WERI-Rb-1 (cell line): ENCODE results near the gene CLPTM1L.
A peak's percentile ranks its signal among the peaks of the same experiment; 100 is the strongest.

Experiments
- DNase-seq: peaks from one replicate; pipeline ENCODE4 v3.0.0-alpha.2; 2020
- H3K27ac ChIP-seq: fragments of 250-450 bp; sonication (Bioruptor Pico); 2 replicates; pipeline ENCODE4 v1.5.1; 2020; ENCODE audit warnings: mild to moderate bottlenecking, moderate library complexity
- H3K27me3 ChIP-seq: fragments of 250-450 bp; sonication (Bioruptor Pico); 2 replicates; pipeline ENCODE4 v1.5.1; 2021; ENCODE audit warnings: mild to moderate bottlenecking, low read depth, moderate library complexity; ENCODE audit not compliant: insufficient read depth, severe bottlenecking
- H3K36me3 ChIP-seq: fragments of 250-450 bp; sonication (Bioruptor Pico); 2 replicates; pipeline ENCODE4 v1.5.1; 2020; ENCODE audit warnings: mild to moderate bottlenecking, moderate library complexity
- H3K4me3 ChIP-seq: 2 replicates; pipeline ENCODE4 v1.5.1; 2011; ENCODE audit warnings: low read depth, mild to moderate bottlenecking, control low read depth, low read length
- H3K9me3 ChIP-seq: fragments of 250-450 bp; sonication (Bioruptor Pico); 2 replicates; pipeline ENCODE4 v1.5.1; 2021; ENCODE audit warnings: mild to moderate bottlenecking, moderate library complexity; ENCODE audit not compliant: severe bottlenecking
- CTCF ChIP-seq: IDR thresholded peaks from 2 replicates; pipeline ENCODE4 v1.5.1; 2011; ENCODE audit warnings: low read depth, mild to moderate bottlenecking, control low read depth, inconsistent platforms, low read length

CLPTM1L gene

GRCh38 chr5:1314564-1314982 is 30.3 kb downstream of the CLPTM1L start:
- Histone ChIP-seq H3K9me3 (peaks cover 3% of the 10 kb centered on the region), H3K4me3 (no peak overlapping the region), H3K36me3 (peaks cover 31% of the 10 kb centered on the region), H3K27me3 (no peaks in the 10 kb centered on the region), H3K27ac (no peak overlapping the region)
- TF ChIP-seq CTCF = no peak
- peak; percentile 10 for DNase-seq

- peak; percentile 7 for DNase-seq
- no peak for TF ChIP-seq CTCF
- no peaks in the 10 kb centered on the region for H3K27me3 ChIP-seq
- H3K4me3 ChIP-seq = no peak overlapping the region
- H3K27ac ChIP-seq = no peak overlapping the region
- peaks cover 3% of the 10 kb centered on the region for H3K9me3 ChIP-seq
- H3K36me3 ChIP-seq = peaks cover 17% of the 10 kb centered on the region
Measured at GRCh38 chr5:1312993-1313833, 31.7 kb downstream of the CLPTM1L start.

- H3K9me3 ChIP-seq = peaks cover 3% of the 10 kb centered on the region
- no peak for TF ChIP-seq CTCF
- no peak for DNase-seq
- H3K4me3 ChIP-seq = no peak overlapping the region
- no peaks in the 10 kb centered on the region for H3K27me3 ChIP-seq
- peaks cover 7% of the 10 kb centered on the region for H3K36me3 ChIP-seq
- no peak overlapping the region for H3K27ac ChIP-seq
Measured at GRCh38 chr5:1312206-1312605, 32.7 kb downstream of the CLPTM1L start.

GRCh38 chr5:1311439-1312055 is 33.4 kb downstream of the CLPTM1L start:
- peak; percentile 4 for DNase-seq
- Histone ChIP-seq H3K36me3 (peaks cover under 1% of the 10 kb centered on the region), H3K27ac (no peak overlapping the region), H3K27me3 (no peaks in the 10 kb centered on the region), H3K9me3 (peaks cover 3% of the 10 kb centered on the region), H3K4me3 (no peak overlapping the region)
- no peak for TF ChIP-seq CTCF

GRCh38 chr5:1310118-1310517 is 34.8 kb downstream of the CLPTM1L start:
- no peaks in the 10 kb centered on the region for H3K27me3 ChIP-seq
- H3K9me3 ChIP-seq = peaks cover 3% of the 10 kb centered on the region
- no peak overlapping the region for H3K27ac ChIP-seq
- H3K36me3 ChIP-seq = no peaks in the 10 kb centered on the region
- peak; percentile 6 for DNase-seq
- TF ChIP-seq CTCF = no peak
- no peak overlapping the region for H3K4me3 ChIP-seq
